Coronary artery (tissue), 2 donors: ENCODE measurements around the gene APBB2.

Source experiments
- DNase-seq: peaks from one replicate; pipeline ENCODE4 v3.0.0-alpha.2; 2017; ENCODE audit warnings: low spot score
- H3K27ac ChIP-seq, 2 donors: fragments of 200-600 bp; sonication (generic); one replicate each; pipeline ENCODE4 v1.5.1; 2016 to 2019
- H3K4me3 ChIP-seq: fragments of 200-600 bp; sonication (generic); 2 replicates; pipeline ENCODE4 v1.5.1; 2016; ENCODE audit warnings: mild to moderate bottlenecking, moderate library complexity
- TF ChIP-seq, protein P1 (sequence below): fragments of 200-600 bp; sonication (generic); IDR thresholded peaks from one replicate; pipeline ENCODE4 v1.5.1; 2019; ENCODE audit warnings: antibody characterized with exemption

The APBB2 gene

DNA sequence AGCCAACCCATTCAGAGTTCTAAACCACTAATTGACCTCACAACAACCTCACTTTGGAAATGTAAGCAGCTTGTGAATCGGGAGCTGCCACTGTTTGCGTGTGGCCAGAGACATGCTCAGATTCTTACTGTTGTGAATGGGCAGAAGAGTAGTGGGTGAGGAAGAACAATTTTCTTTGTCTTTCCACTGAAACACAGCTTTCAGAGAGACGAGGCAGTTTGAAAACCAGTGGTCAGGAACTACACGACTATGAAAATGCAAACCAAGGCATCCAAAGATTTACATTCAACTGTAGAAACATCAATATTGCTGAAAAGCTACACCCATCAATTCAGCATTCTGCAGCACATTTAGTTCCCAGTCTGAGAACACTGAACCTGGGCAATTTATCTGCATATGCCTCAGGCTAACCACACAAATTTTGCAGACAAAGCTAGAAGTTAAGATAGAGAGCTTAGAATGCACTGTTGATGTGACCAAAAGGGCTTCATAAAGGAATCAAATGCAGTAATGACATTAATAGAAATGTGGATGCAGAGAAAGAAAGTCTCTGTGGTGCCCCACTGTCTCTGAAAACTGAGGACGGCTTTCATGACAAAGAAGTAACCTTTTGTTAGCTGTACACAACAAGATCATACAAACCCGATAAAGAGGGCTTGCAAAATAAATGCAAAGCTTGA is 134.3 kb downstream of the APBB2 start:
- TF ChIP-seq, protein P1, sequence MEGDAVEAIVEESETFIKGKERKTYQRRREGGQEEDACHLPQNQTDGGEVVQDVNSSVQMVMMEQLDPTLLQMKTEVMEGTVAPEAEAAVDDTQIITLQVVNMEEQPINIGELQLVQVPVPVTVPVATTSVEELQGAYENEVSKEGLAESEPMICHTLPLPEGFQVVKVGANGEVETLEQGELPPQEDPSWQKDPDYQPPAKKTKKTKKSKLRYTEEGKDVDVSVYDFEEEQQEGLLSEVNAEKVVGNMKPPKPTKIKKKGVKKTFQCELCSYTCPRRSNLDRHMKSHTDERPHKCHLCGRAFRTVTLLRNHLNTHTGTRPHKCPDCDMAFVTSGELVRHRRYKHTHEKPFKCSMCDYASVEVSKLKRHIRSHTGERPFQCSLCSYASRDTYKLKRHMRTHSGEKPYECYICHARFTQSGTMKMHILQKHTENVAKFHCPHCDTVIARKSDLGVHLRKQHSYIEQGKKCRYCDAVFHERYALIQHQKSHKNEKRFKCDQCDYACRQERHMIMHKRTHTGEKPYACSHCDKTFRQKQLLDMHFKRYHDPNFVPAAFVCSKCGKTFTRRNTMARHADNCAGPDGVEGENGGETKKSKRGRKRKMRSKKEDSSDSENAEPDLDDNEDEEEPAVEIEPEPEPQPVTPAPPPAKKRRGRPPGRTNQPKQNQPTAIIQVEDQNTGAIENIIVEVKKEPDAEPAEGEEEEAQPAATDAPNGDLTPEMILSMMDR: no peak
- Histone ChIP-seq H3K4me3 (no peak overlapping the region), H3K27ac (no peak overlapping the region)
- no peak for DNase-seq

DNA sequence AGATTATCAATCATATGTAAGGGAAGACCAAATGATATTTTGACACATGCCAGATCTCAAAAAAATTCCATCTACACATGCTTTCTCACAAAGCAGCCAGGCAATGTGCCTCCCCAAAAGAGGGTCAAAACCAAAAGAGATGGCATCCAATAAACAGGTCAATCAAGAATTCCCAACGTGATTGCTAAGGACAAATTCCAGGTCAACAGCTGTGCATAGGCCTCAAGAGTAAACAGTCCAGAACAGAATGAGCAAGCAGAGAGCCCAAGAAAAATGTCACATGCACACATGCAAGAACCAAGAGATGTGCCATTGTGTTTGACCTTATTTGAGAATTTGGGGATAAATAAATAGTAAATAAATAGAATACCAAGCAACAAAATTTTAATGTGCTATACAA is 136.7 kb downstream of the APBB2 start:
- Histone ChIP-seq H3K27ac (no peak overlapping the region), H3K4me3 (no peak overlapping the region)
- DNase-seq: no peak
- TF ChIP-seq, protein P1: no peak

DNA sequence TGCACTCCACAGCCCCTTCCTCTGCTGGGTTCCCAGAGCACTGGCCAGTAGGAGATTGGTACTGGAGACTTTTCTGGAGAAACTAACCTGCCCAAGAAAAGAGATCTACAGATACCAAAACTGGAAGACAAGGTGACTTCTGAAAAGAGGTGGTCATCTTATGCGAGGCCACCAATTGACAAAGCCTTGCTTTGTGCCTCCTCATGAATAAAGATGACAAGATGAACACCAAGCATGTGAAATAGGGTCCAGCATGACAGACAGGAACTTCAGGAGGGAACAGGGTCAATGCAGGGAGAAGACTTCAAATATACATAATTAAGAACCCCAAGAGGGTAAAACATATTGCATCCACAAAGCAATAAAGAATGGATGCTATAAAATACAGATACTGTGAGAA is 137.9 kb downstream of the APBB2 start:
- no peak overlapping the region for H3K27ac ChIP-seq
- TF ChIP-seq, protein P1: no peak
- no peak overlapping the region for H3K4me3 ChIP-seq
- no peak for DNase-seq

DNA sequence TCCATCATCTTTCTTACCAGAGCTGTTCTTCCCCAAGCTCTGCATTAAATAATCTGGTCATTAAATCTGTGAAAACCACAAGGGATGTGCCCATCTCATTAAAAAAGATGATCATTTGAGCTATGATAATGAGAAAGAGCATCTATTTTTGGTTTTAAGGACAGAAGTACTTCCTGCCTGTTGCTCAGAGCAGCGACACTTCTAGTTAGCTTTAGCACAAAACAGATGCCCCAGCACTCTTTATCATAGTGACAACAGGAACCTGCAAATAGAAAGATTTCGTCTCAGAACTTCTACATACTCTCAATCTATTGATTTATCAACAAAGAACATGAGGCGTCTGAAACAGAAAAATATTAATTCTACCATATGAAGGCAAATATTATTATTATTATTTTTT is 140.1 kb downstream of the APBB2 start:
- Histone ChIP-seq H3K27ac (no peak overlapping the region), H3K4me3 (no peak overlapping the region)
- DNase-seq: no peak
- TF ChIP-seq, protein P1: no peak

DNA sequence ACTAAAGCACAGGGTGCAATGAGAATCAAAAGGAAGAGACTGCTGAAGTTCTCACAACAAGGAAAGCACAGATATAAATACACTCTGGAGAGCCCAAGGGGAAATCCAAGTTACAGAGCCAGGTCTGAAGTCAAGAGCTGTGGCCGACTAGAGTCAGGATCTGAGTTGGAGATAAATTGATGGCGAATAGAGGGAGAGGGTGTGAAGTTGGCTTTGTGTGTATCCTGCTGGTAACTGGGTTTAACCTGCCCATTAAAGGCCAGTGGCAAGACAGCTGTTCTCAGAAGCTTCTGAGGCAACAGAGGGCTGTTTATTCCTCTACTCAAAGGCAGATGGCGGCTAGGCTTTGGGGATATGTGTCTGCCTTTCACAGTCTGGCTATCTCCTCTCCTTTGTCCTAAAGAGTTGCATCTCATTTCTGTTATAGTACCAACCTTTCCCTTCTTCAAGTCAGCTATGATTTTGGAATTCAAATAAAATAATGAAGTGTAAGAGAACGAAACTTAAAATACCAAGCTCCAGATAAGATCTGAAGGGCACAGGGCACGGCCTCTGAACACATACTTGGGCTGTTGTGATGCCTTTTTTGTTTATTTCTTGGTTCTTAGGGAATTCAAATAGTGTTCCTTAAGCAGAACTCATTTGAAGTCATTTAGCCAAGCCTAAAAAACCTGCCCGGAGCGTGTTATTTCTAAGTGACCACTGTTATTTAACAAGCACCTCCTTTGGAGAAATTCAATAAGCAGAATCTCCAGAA is 142.1 kb downstream of the APBB2 start:
- TF ChIP-seq, protein P1: no peak
- DNase-seq: no peak
- Histone ChIP-seq H3K4me3 (no peak overlapping the region), H3K27ac (peak overlapping the region in 1 of 2 donors; percentile 12)

DNA sequence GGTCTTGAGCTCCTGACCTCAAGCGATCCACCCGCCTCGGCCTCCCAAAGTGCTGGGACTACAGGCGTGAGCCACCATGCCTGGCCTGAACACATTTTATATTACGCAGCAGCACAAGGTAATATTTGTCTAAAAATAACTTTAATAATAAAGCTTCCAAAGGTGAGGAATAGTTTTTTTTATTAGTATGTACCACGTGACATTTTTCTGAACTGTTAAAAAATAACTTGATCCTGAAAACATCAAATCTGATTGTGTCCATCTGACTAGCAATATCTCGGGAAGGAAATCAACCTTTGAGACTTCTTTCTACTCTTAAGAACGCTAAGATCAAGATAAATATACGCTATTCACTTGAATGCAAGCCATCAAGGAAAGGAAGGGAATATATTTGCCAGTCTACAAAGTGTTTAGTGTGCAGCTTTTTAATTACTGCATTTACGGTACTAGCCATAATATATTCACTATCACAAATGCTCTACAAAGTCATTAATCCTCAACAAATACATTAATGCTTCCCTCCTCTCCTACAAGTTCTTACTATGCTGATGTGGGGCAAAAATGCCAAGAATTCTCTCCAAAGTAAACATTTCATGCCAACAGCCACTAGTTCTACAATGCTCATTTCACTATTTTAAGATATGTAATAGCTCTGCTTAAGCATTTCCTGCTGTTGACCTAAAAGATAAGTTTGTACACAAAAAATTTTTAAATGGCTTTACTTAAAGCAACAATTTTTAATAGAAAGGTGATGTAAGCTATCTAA is 143.6 kb downstream of the APBB2 start:
- TF ChIP-seq, protein P1: no peak
- DNase-seq: no peak
- H3K27ac ChIP-seq: no peak overlapping the region
- no peak overlapping the region for H3K4me3 ChIP-seq
